Osteoblast (primary cell): Measurements from ENCODE around the gene KRT86. TPM values are rescaled to one million over a fixed set of nuclear protein-coding genes. Genes with fewer than 3 reads are reported as not detected.
A peak's percentile ranks its signal among the peaks of the same experiment; 100 is the strongest.
"Not testable (repeated sequence)": the region's sequence is repeated elsewhere in the genome, so short reads cannot be mapped to it uniquely, and the experiment has no call there.

Source experiments
- DNase-seq: peaks from one replicate; pipeline ENCODE4 v3.0.0; 2011; ENCODE audit warnings: low spot score, mixed read lengths; ENCODE audit not compliant: insufficient read length; ENCODE audit errors: missing footprints
- H2AFZ ChIP-seq: 2 replicates; pipeline ENCODE4 v1.6.0; 2011; ENCODE audit warnings: mild to moderate bottlenecking, low read length
- H3K27ac ChIP-seq: 2 replicates; pipeline ENCODE4 v1.5.1; 2011; ENCODE audit warnings: mild to moderate bottlenecking, low read depth, low read length, moderate library complexity
- H3K27me3 ChIP-seq: 2 replicates; pipeline ENCODE4 v1.6.0; 2012; ENCODE audit warnings: mild to moderate bottlenecking, control low read depth, inconsistent platforms, low read length, moderate library complexity; ENCODE audit not compliant: insufficient read depth
- H3K36me3 ChIP-seq: 2 replicates; pipeline ENCODE4 v1.5.1; 2011; ENCODE audit warnings: mild to moderate bottlenecking, low read length, control low read depth, moderate library complexity; ENCODE audit not compliant: insufficient read depth
- H3K4me1 ChIP-seq: 2 replicates; pipeline ENCODE4 v1.5.1; 2011; ENCODE audit warnings: mild to moderate bottlenecking, low read length, control low read depth, moderate library complexity; ENCODE audit not compliant: insufficient read depth
- H3K4me2 ChIP-seq: 2 replicates; pipeline ENCODE4 v1.6.0; 2011; ENCODE audit warnings: mild to moderate bottlenecking, low read length; ENCODE audit not compliant: insufficient read depth
- H3K4me3 ChIP-seq: fragments of 200-600 bp; sonication (generic); 3 replicates; pipeline ENCODE4 v1.5.1; 2012; ENCODE audit warnings: mild to moderate bottlenecking, low read length, inconsistent platforms; ENCODE audit not compliant: insufficient read depth
- H3K79me2 ChIP-seq: 2 replicates; pipeline ENCODE4 v1.6.0; 2012; ENCODE audit warnings: mild to moderate bottlenecking, low read length, control low read depth, inconsistent platforms; ENCODE audit not compliant: insufficient read depth
- H3K9me3 ChIP-seq: 2 replicates; pipeline ENCODE4 v1.5.1; 2011; ENCODE audit warnings: low read depth, low read length, control low read depth
- H4K20me1 ChIP-seq: 2 replicates; pipeline ENCODE4 v1.6.0; 2012; ENCODE audit warnings: mild to moderate bottlenecking, low read length, control low read depth; ENCODE audit not compliant: insufficient read depth
- total RNA-seq: library from RNA; depleted of rRNA; stranded (reverse); fragments of >200 nt; gene quantifications from 2 replicates; pipeline ENCODE4 v1.2.3, GENCODE V29; 2012
- TF ChIP-seq, protein P1 (sequence below): IDR thresholded peaks from 2 replicates; pipeline ENCODE4 v1.5.1; 2011; ENCODE audit warnings: mild to moderate bottlenecking, low read depth, low read length, moderate library complexity; ENCODE audit errors: extremely low read depth

The KRT86 gene
- total RNA-seq, 1 donor: 0.36 TPM

DNA sequence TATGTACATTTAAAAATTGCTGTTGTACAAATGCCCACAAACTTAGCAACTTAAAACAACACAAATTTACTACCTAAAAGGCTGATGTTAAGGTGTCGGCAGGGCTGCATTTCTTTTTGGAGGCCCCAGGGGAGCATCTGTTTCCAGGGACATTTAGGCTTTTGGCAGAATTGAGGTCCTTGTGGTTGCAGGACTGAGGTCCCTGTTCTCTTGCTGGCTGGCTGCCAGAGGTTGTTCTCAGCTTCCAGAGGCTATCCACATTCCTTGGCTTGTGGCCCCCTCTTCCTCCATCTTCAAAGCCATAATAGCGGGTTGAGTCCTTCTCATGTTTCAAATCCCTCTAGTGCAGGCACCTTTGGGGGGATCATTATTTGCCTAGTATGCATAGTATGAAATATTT, 69.1 kb downstream of the KRT86 start:
- Histone ChIP-seq H3K4me3 (no peak overlapping the region), H3K27me3 (peaks cover 41% of the 10 kb centered on the region), H3K9me3 (no peaks in the 10 kb centered on the region), H3K27ac (no peak overlapping the region), H2AFZ (no peak overlapping the region), H3K79me2 (no peaks in the 10 kb centered on the region), H3K36me3 (no peaks in the 10 kb centered on the region), H3K4me1 (no peaks in the 10 kb centered on the region), H4K20me1 (no peaks in the 10 kb centered on the region), H3K4me2 (no peak overlapping the region)
- TF ChIP-seq, protein P1, sequence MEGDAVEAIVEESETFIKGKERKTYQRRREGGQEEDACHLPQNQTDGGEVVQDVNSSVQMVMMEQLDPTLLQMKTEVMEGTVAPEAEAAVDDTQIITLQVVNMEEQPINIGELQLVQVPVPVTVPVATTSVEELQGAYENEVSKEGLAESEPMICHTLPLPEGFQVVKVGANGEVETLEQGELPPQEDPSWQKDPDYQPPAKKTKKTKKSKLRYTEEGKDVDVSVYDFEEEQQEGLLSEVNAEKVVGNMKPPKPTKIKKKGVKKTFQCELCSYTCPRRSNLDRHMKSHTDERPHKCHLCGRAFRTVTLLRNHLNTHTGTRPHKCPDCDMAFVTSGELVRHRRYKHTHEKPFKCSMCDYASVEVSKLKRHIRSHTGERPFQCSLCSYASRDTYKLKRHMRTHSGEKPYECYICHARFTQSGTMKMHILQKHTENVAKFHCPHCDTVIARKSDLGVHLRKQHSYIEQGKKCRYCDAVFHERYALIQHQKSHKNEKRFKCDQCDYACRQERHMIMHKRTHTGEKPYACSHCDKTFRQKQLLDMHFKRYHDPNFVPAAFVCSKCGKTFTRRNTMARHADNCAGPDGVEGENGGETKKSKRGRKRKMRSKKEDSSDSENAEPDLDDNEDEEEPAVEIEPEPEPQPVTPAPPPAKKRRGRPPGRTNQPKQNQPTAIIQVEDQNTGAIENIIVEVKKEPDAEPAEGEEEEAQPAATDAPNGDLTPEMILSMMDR: no peak
- DNase-seq: no peak

GRCh38 chr12:52344111-52344510, 69.7 kb downstream of the KRT86 start:
- Histone ChIP-seq H3K27ac (no peak overlapping the region), H4K20me1 (no peaks in the 10 kb centered on the region), H3K4me1 (no peaks in the 10 kb centered on the region), H3K4me3 (no peak overlapping the region), H3K4me2 (no peak overlapping the region), H2AFZ (no peak overlapping the region), H3K79me2 (no peaks in the 10 kb centered on the region), H3K36me3 (no peaks in the 10 kb centered on the region), H3K27me3 (peaks cover 42% of the 10 kb centered on the region), H3K9me3 (no peaks in the 10 kb centered on the region)
- TF ChIP-seq, protein P1: no peak
- DNase-seq: no peak

DNA sequence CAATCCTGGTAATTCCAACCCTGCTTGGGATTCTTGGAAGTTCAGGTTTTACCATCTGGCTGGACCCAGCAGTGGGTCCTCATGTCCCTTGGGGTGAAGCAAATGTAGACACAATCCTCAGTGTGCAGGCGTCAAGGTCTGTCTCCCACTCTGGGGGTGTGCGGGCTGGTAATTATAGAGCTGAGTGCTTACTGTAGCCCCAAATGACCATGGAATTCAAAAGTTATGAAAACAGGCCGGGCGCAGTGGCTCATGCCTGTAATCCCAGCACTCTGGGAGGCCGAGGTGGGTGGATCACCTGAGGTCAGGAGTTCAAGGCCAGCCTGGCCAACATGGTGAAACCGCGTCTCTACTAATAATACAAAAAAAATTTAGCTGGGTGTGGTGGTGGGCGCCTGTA, 70.6 kb downstream of the KRT86 start:
- H3K36me3 ChIP-seq, H3K4me3 ChIP-seq, H4K20me1 ChIP-seq, H3K79me2 ChIP-seq, H3K9me3 ChIP-seq, DNase-seq, H3K27ac ChIP-seq, H3K4me2 ChIP-seq, H3K4me1 ChIP-seq, H2AFZ ChIP-seq: not testable (repeated sequence)
- peaks cover 46% of the 10 kb centered on the region for H3K27me3 ChIP-seq

- TF ChIP-seq, protein P1: no peak
- DNase-seq: peak; percentile 25
- H3K27me3 ChIP-seq: peaks cover 48% of the 10 kb centered on the region
These were observed 72.1 kb downstream of the KRT86 start for GRCh38 chr12:52346593-52346992.

More at GRCh38 chr12:52346593-52346992, 72.1 kb downstream of the KRT86 start:
- no peak overlapping the region for H2AFZ ChIP-seq
- no peaks in the 10 kb centered on the region for H3K9me3 ChIP-seq
- no peaks in the 10 kb centered on the region for H3K79me2 ChIP-seq
- peaks cover 3% of the 10 kb centered on the region for H3K4me1 ChIP-seq
- no peak overlapping the region for H3K4me3 ChIP-seq
- no peaks in the 10 kb centered on the region for H3K36me3 ChIP-seq
- no peak overlapping the region for H3K27ac ChIP-seq
- H4K20me1 ChIP-seq: no peaks in the 10 kb centered on the region
- H3K4me2 ChIP-seq: no peak overlapping the region
